GM18858 (cell line): Measurements from ENCODE around the gene SLC7A6OS.
A peak's percentile ranks its signal among the peaks of the same experiment; 100 is the strongest.

Experiments used
- ATAC-seq: cut with Tn5 transposase; IDR thresholded peaks from one replicate; pipeline ENCODE4 v1.9.1; 2021; ENCODE audit not compliant: unreplicated experiment

SLC7A6OS gene

DNA sequence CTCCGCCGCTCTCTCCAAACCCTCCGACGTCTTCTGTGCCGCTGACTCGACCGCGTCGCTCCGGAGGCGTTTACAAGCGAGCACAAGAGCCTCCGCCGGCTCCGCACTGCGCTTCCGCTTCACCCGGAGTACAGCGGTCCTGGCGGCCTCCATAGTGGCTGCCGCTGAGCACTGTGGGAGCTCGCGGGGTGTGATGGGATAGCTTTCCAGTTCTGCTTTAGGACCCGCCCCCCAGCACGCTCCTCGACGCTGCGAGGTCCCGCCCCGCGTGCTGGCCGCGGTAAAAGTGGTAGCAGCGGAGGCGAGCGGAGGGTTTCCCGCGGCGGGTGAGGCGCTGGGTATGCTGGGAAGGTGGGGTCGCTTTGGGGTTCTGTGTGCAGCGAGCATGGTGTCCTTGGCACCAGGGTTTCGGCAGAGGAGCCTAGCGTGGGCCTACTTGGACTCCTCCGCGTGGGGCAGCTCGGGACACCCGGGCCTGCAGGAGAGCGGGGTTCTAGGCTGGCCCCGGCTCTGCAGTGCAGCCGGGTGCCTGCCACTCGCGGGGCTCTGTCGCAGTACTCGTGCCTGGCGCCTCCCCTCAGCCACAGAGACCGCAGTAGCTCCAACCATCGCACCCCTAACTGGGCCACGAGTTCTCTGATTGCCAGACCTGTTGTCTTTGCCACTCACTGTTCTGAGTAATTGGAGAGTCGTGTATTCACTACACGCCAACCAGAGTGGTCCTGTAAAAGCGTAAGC, at the start of gene SLC7A6OS, which contains the start of gene PRMT7:
Gene SLC7A6OS, minus strand, starts transcription at position 173 of the 738 bp plus-strand sequence. Its CDS starts 20 bp downstream, at position 153.
Gene PRMT7, plus strand, starts transcription at position 246 of the 738 bp plus-strand sequence. CDS start 4,961 bp downstream, outside the sequence.
- ATAC-seq = peak; percentile 88

GRCh38 chr16:68359398-68360191, 48.8 kb upstream of the SLC7A6OS start:
- ATAC-seq = no peak

GRCh38 chr16:68358951-68359350, 48.2 kb upstream of the SLC7A6OS start:
- ATAC-seq = no peak

DNA sequence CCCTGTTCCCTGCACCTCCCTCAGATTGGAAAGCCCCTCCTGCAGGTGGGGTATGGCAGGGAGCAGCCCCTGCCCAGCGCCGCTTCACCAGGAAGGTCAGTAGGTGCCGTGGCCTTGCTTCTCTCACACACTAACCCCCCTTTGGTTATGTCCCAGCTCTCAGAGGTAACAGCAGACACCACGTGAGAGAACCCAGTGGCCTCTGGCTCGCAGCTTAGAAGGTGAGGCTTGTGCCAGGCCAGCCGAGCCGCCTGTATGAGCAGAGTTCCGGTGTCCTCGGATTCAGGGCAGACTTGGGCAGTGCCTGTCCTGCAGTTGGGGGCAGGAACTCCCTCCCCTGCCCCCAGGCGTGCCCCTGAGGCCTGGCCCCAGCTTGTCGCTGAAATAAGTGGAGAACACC, 47.2 kb upstream of the SLC7A6OS start:
- ATAC-seq = no peak

DNA sequence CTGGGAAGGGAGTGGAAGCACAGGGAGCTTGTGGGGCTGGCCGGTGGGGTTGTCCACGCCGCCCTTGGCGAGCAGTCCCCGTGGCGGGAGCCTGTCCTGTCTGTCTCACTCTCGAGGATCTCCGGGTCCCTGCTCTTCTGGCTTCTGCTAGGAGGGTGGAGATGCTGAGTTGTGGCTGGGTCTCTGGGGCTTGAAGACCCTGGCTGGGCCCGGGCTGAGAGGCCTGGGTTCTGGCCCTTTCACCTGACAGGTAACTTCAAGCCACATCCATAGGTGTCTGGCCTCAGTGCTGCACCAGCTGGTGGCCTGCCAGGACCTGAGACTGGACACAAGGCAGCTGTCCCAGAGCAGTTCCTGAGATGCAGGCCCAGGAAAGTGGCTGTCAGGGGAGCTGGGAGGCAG, 46.8 kb upstream of the SLC7A6OS start:
- ATAC-seq = no peak

DNA sequence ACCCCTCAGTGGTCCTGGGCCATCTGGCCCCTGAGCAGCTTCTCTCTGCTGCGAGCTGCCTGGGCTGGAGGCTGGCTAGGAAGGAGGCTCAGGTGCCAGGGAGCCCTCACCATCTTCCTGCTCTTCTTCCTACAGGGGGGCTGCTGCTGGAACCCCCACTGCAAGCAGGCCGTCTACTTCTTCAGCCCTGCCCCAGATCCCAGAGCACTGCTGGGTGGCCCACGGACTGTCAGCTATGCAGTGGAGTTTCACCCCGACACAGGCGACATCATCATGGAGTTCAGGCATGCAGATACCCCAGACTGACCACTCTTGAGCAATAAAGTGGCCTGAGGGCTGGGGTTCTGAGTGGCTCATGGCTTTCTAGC, 46.2 kb upstream of the SLC7A6OS start:
- ATAC-seq = no peak

GRCh38 chr16:68356249-68356918, 45.6 kb upstream of the SLC7A6OS start:
- ATAC-seq = peak; percentile 72

DNA sequence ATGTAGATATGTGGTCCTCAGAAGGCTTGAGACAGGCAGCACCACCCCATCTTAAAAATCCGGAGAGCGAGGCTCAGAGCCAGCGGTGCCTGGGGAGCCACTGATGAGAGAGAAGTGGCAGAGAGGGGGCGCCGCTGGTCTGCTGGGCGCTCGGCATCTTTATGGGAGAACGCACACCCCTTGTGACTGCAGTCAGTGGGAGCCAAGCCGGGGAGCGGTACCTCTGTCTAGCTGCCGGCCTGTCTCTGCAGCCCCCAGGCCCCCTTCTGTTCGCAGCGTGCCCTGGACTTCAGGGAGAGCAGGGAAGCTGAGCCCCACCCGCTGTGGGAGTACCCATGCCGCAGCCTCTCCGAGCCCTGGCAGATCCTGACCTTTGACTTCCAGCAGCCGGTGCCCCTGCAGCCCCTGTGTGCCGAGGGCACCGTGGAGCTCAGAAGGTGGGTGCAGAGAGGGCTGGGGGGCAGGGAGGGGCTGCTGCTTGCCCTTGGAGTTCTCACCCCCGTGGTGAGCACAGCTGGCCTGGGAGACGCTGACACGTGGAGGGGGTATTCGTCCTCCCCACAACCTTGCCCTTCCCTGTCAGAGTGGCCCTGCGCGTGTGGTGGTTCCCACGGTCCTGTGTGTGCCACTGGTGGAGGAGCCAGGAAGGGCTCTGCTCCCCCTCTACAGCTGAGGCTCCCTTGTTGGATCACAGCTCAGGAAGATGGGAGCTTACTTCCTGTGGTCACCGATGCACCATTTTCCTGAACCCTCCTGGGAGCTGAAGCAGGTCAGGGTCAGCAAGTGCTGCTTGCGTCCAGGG, 44.9 kb upstream of the SLC7A6OS start:
- ATAC-seq = no peak

DNA sequence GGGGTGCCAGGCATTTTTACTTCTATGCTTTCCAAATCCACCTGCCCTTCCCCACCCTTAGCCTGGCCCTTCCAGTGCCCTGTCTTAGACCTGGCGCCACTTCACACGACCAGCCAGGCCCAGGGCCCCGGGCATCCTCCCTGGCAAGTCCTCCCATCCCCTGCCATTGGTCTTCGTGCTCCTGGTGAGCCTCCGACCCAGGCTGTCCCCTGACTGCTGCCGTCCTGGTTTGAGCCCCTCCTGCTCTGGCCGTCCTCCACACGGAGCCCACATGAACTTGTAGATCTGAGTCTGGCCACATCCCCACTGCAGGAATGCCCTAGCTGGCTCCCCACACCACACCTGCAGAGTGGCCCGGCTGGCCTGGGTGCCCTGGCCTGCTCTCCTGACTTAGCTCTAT, 44.1 kb upstream of the SLC7A6OS start:
- ATAC-seq = no peak

DNA sequence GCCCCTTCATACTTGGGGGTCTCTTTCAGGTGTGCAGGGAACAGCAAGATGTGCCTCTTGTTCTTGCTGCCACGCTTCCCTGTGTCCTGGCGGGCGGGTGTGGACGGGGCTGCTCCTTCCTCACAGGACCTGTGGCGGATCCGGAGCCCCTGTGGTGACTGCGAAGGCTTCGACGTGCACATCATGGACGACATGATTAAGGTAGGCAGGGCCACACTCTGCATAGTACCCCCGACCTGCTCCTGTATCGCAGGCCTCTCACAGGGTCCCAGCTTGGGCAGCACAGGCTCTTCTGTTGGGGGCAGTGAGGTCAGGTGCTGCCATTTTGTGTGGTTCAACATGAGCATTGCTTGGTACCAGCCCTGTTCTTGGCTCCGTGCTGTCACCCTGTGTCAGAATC, 42.6 kb upstream of the SLC7A6OS start:
- ATAC-seq = no peak

- ATAC-seq = no peak
Observed at GRCh38 chr16:68351991-68352431, 41.3 kb upstream of the SLC7A6OS start.

DNA sequence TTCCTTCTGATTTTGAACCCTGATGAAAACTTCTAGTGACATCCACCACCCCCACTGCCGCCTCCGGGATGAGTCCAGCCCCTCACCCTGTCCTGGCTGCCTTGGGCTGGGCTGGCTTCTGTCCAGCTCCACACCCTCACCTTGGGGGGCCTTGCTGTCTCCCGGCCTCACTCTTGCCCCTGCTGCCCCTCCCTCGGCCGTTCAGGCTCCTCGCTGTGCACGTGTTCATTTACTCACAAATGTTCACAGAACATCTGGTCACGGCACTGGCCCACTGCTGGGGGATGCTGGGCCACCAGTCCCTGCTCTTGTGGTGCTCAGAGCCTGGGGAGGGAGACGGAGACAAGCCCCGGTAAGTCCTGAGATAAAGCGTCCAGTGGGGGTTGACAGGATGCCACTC, 40.7 kb upstream of the SLC7A6OS start:
- ATAC-seq = no peak

DNA sequence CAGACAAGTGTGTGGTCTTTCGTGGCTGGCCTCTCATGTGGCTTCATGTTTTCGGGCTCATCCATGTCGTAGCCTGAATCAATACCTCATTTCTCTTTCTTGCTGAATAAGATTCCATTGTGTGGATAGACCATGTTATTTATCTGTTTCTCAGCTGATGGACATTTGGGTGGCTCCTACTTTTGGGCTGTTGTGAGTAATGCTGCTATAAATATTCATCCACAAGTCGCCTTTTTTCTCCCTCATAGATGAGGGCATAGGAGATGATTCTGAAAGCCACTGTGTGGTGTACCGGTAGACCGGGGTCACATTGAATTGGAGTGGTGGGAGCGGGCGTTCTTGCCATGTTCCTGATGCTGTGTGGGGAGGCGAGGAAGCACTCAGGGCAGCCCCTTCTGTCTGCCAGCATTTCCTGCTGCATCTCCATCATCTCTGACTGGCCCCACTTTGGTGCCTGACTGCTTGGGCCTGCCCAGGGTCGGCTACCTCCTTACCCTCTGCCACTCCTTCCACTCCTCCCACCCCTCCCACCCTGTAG, 40.1 kb upstream of the SLC7A6OS start:
- no peak for ATAC-seq

- no peak for ATAC-seq
Observed at GRCh38 chr16:68349838-68350410, 39.2 kb upstream of the SLC7A6OS start.

DNA sequence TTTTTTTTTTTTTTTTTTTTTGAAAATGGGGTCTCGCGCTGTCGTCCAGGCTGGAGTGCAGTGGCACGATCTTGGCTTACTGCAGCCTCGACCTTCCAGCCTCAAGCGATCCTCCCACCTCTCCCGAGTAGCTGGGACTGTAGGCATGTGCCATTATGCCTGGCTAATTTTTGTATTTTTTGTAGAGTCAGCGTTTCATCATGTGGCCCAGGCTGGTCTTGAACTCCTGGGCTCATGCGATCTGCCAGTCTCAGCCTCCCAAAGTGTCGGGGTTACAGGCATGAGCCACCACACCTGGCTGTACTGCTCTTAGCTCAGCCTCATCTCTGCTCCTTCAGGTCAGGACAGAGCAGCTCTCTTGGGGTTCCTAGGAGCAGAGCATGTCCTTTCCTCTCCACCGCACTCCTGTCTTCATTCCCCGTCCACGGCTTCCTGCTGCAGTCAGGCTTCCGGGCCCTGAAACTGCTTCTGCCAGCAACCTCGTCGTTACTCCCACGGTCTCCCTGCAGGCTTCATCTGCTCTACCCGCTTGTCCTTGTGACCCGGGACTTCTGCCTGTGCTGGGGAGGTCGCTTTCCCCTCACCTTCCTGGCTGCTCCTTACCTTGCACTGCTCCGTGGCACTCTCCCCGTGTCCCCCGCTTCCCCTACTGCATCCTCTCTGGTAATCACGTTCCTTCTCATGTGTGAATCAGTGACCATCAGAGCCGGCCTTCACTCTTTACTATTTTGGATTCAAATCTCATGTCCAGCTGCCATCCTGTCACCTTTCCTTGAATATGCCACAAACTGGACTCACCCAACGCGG, 38.1 kb upstream of the SLC7A6OS start:
- ATAC-seq = no peak

DNA sequence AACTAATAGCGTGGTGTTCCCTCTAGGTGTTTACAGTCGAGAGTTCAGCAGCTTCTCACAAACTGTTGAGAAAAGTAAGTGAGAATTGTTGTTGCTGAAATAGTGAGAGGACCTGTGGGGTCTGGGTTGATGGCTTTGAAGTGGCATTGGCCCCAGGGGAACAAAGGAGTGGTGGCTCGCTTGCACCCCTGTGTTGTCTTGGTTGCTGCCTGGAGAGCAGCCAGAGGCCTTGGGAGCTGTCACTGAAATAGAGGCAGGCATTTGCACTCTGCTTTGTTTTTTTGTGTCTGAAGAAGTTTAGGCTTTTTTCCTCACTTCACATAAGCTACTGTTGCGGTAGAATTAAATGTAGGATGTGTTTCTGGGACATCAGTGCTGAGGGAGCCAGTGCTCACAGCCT, 36.9 kb upstream of the SLC7A6OS start:
- no peak for ATAC-seq

GRCh38 chr16:68346892-68347480, 36.2 kb upstream of the SLC7A6OS start:
- ATAC-seq = no peak

DNA sequence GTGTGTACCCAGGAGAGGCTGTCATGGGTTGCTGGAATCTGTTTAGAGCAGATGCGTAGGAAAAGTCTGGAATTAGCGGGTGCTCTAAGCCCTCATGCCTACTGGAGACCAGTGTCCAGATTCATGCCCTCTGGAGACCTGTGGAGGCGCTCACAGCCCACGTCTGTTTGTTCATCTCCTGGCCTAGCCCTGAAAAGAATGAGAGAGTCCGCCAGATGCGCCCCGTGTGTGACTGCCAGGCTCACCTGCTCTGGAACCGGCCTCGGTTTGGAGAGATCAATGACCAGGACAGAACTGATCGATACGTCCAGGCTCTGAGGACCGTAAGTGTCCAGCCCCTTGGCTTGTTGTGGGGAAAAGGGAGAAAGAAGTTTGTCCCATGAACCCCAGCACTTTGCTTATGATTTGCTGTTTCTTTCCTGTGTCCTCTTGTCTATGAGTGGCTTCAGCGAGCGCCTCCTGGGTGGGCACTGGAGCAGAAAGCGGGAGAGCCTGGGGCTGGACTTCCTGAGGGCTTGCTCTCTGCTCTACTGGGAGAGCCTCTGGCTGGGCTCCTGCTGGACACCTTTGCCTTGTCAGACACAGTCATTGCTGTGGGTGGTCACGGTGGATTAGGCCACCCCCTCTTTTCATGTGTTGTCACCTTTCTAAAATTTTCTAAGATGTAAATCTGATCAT, 35.4 kb upstream of the SLC7A6OS start:
- no peak for ATAC-seq
